IPS DF 19.7 (cell line): ENCODE results near the gene DOCK2.

Experiments
- DNase-seq: peaks from one replicate; pipeline ENCODE4 v3.0.0-alpha.2; 2013; ENCODE audit warnings: low read depth, low spot score

Gene DOCK2

GRCh38 chr5:170055606-170056005 lies 418.5 kb downstream of the DOCK2 start:
- no peak for DNase-seq

GRCh38 chr5:170056561-170057267 lies 419.6 kb downstream of the DOCK2 start:
- no peak for DNase-seq

- DNase-seq = no peak
Observed at GRCh38 chr5:170057311-170057710, 420.2 kb downstream of the DOCK2 start.

GRCh38 chr5:170059221-170059620 lies 422.1 kb downstream of the DOCK2 start:
- no peak for DNase-seq

- DNase-seq = no peak
Observed at GRCh38 chr5:170067152-170067551, 430.1 kb downstream of the DOCK2 start.

GRCh38 chr5:170067574-170068170 lies 430.6 kb downstream of the DOCK2 start:
- no peak for DNase-seq

- no peak for DNase-seq
Observed at GRCh38 chr5:170069512-170069911, 432.4 kb downstream of the DOCK2 start.

- DNase-seq = no peak
Observed at GRCh38 chr5:170070556-170071412, 433.7 kb downstream of the DOCK2 start.

- DNase-seq = no peak
Observed at GRCh38 chr5:170071748-170072147, 434.7 kb downstream of the DOCK2 start.

- DNase-seq = no peak
Observed at GRCh38 chr5:170075696-170076095, 438.6 kb downstream of the DOCK2 start.

- no peak for DNase-seq
Observed at GRCh38 chr5:170076211-170076610, 439.1 kb downstream of the DOCK2 start.

GRCh38 chr5:170076739-170077138 lies 439.7 kb downstream of the DOCK2 start:
- no peak for DNase-seq

GRCh38 chr5:170077526-170077925 lies 440.5 kb downstream of the DOCK2 start:
- DNase-seq = no peak

GRCh38 chr5:170078458-170078857 lies 441.4 kb downstream of the DOCK2 start:
- DNase-seq = no peak

GRCh38 chr5:170078931-170079330 lies 441.9 kb downstream of the DOCK2 start:
- no peak for DNase-seq

GRCh38 chr5:170080217-170080616 lies 443.1 kb downstream of the DOCK2 start:
- DNase-seq = no peak

- DNase-seq = no peak
Observed at GRCh38 chr5:170080786-170081445, 443.8 kb downstream of the DOCK2 start.

GRCh38 chr5:170081616-170082015 lies 444.5 kb downstream of the DOCK2 start:
- no peak for DNase-seq

GRCh38 chr5:170082701-170083100 lies 445.6 kb downstream of the DOCK2 start:
- no peak for DNase-seq

GRCh38 chr5:170087168-170087817 lies 450.2 kb downstream of the DOCK2 start:
- DNase-seq = no peak

- DNase-seq = no peak
Observed at GRCh38 chr5:170092455-170093101, 455.5 kb downstream of the DOCK2 start.
